Kidney (tissue), 14 donors: ENCODE data around the gene GLDC. TPM values are rescaled to one million over a fixed set of nuclear protein-coding genes. Genes with fewer than 3 reads are reported as not detected.

ENCODE experiments used
- DNase-seq, 5 donors: peaks; one replicate each; pipeline ENCODE4 v3.0.0-alpha.2; 2013 to 2020
- FAIRE-seq: peaks from 2 replicates; lab custom pipeline; 2012; peaks lifted over from hg19 to GRCh38; lab: Jason Lieb, UNC
- H3K27ac ChIP-seq, 2 donors: one replicate each; pipeline ENCODE4 v1.7.0; 2013; ENCODE audit warnings: low read depth in 2 of 2, low read length in 2 of 2, inconsistent platforms in 1 of 2
- H3K27me3 ChIP-seq: one replicate; pipeline ENCODE4 v1.7.1; 2013; ENCODE audit warnings: low read length, inconsistent platforms; ENCODE audit not compliant: control insufficient read depth, insufficient read depth
- H3K36me3 ChIP-seq, 3 donors: one replicate each; pipeline versions ENCODE4 v1.7.0 to v1.7.1; 2013; ENCODE audit warnings: low read length in 3 of 3, control low read depth in 1 of 3, inconsistent platforms in 1 of 3; ENCODE audit not compliant: insufficient read depth in 3 of 3, control insufficient read depth in 2 of 3
- H3K4me1 ChIP-seq, 3 donors: one replicate each; pipeline versions ENCODE4 v1.7.0 to v1.7.1; 2013; ENCODE audit warnings: low read length in 3 of 3, inconsistent platforms in 1 of 3, low read depth in 1 of 3; ENCODE audit not compliant: control insufficient read depth in 2 of 3, insufficient read depth in 2 of 3
- H3K4me3 ChIP-seq, 3 donors: one replicate each; pipeline versions ENCODE4 v1.7.0 to v1.8.1; 2013; ENCODE audit warnings: low read length in 3 of 3, control low read depth in 1 of 3, inconsistent platforms in 1 of 3
- H3K9ac ChIP-seq, 3 donors: one replicate each; pipeline versions ENCODE4 v1.7.0 to v1.7.1; 2013; ENCODE audit warnings: low read length in 3 of 3, control low read depth in 1 of 3, inconsistent platforms in 1 of 3
- H3K9me3 ChIP-seq, 3 donors: one replicate each; pipeline versions ENCODE4 v1.7.0 to v1.7.1; 2013; ENCODE audit warnings: low read length in 3 of 3, control low read depth in 1 of 3, inconsistent platforms in 1 of 3; ENCODE audit not compliant: control insufficient read depth in 2 of 3, insufficient read depth in 1 of 3
- CTCF ChIP-seq: IDR thresholded peaks from 3 replicates; pipeline ENCODE4 v1.5.1; 2012; ENCODE audit warnings: mild to moderate bottlenecking, moderate library complexity, borderline replicate concordance; ENCODE audit not compliant: insufficient read depth; ENCODE audit errors: extremely low read depth
- intact Hi-C: fragments of 100-400 bp; cut with DNase I; formaldehyde crosslinking; loops from one replicate; pipeline ENCODE4 v1.11.1; 2022
- polyA plus RNA-seq: library from polyadenylated mRNA; stranded (reverse); fragments of 350-450 nt; fragmentation: Illumina TruSeq; extraction: RNeasy Lipid Tissue Mini Kit (QIAGEN cat#74804); gene quantifications from one replicate; pipeline ENCODE4 v1.2.3, GENCODE V29; 2014; ENCODE audit warnings: low read depth, low replicate concordance; ENCODE audit not compliant: insufficient read depth
- total RNA-seq: library from RNA; stranded (reverse); fragmentation: NEBNext Ultra II Directional; extraction: Animal tissue kit (Norgen Biotek cat#: 25700); gene quantifications from one replicate; pipeline ENCODE4 v1.2.1, GENCODE V29; 2021
- donor health status: control.
- donor health status: control.
- donor health status: control.
- donor health status: control.
- donor health status: control.
- donor health status: DM: yes; HTN: yes; CAD: no.
- donor health status: Normal renal cell carcinoma (clear cell type).

GLDC gene
- total and polyA plus RNA-seq, 2 donors from 2014 or later, result 60.1 to 79.7 TPM

- FAIRE-seq (no peak), DNase-seq (no peak)
- H3K36me3 ChIP-seq, result no peaks in the 10 kb centered on the region
- H3K4me3 ChIP-seq, result no peak overlapping the region
- intact Hi-C loops, result no loop called here
- TF ChIP-seq CTCF, result no peak
- no peak overlapping the region for H3K27ac ChIP-seq
- H3K9me3 ChIP-seq, result no peaks in the 10 kb centered on the region
- no peaks in the 10 kb centered on the region for H3K27me3 ChIP-seq
- no peaks in the 10 kb centered on the region for H3K4me1 ChIP-seq
- no peak overlapping the region for H3K9ac ChIP-seq
Measured at GRCh38 chr9:6689893-6690674, 44.6 kb upstream of the GLDC start.

GRCh38 chr9:6687180-6687579, 41.7 kb upstream of the GLDC start:
- Histone ChIP-seq H3K9me3 (no peaks in the 10 kb centered on the region), H3K4me1 (peaks cover 0 to 2% (median 0%) of the 10 kb centered on the region in 3 donors), H3K27me3 (no peaks in the 10 kb centered on the region), H3K9ac (no peak overlapping the region), H3K4me3 (no peak overlapping the region), H3K36me3 (no peaks in the 10 kb centered on the region), H3K27ac (no peak overlapping the region)
- no peak for FAIRE-seq
- intact Hi-C loops, result no loop called here
- TF ChIP-seq CTCF, result no peak
- no peak for DNase-seq

- Histone ChIP-seq H3K9ac (no peak overlapping the region), H3K36me3 (no peaks in the 10 kb centered on the region)
- no peak for FAIRE-seq
Measured at GRCh38 chr9:6686396-6686795, 40.9 kb upstream of the GLDC start.

More at GRCh38 chr9:6686396-6686795, 40.9 kb upstream of the GLDC start:
- Histone ChIP-seq H3K27me3 (no peaks in the 10 kb centered on the region), H3K27ac (no peak overlapping the region), H3K4me3 (no peak overlapping the region), H3K4me1 (peaks cover 0 to 2% (median 0%) of the 10 kb centered on the region in 3 donors), H3K9me3 (no peaks in the 10 kb centered on the region)
- DNase-seq, result no peak
- intact Hi-C loops, result no loop called here
- TF ChIP-seq CTCF, result peak; percentile 21
